HepG2 (cell line): ENCODE measurements around the gene GCLC. TPM values are rescaled to one million over a fixed set of nuclear protein-coding genes. Genes with fewer than 3 reads are reported as not detected.

Experiments used
- ATAC-seq: fragments of 200-7000 bp; cut with Tn5 transposase; 3 replicates; pipeline ENCODE4 v1.9.1; 2020; ENCODE audit warnings: mild to moderate bottlenecking, moderate library complexity
- BruUV-seq: library from RNA; stranded (reverse); fragments of 400-500 nt; replicated peaks from 2 replicates; lab custom pipeline; 2021; lab: Mats Ljungman, UMichigan
- CTCF ChIA-PET: fragments of 300-600 bp; formaldehyde crosslinking; extraction: SDS; loops from one replicate; lab custom pipeline; 2021; ENCODE audit warnings: low total read pairs, inconsistent platforms, low intra/inter-chr PET ratio; lab: Yijun Ruan, JAX
- POLR2A ChIA-PET: fragments of 350-600 bp; sonication (Branson Sonifier 250); formaldehyde crosslinking; loops from one replicate; lab custom pipeline; 2020; ENCODE audit warnings: antibody characterized with exemption, inconsistent platforms; lab: Yijun Ruan, JAX
- DNase-seq: peaks from one replicate; pipeline ENCODE4 v3.0.0-alpha.2; 2015; ENCODE audit warnings: low spot score
- FAIRE-seq: peaks from 3 replicates; lab custom pipeline; 2011; peaks lifted over from hg19 to GRCh38; lab: Jason Lieb, UNC
- H2AFZ ChIP-seq: one replicate; pipeline ENCODE4 v1.6.1; 2011; ENCODE audit warnings: low read length, inconsistent platforms
- H3K27ac ChIP-seq: fragments of 300-600 bp; 3 replicates; pipeline ENCODE4 v1.8.0; 2011; ENCODE audit warnings: mixed run types, mild to moderate bottlenecking, mixed read lengths, low read length, inconsistent platforms; ENCODE audit not compliant: insufficient read depth; ENCODE audit errors: extremely low read length
- H3K27me3 ChIP-seq, 2 experiments: fragments of 200-600 bp in 1 of 2; 2 replicates in 1 of 2; 3 replicates in 1 of 2; pipeline versions ENCODE4 v1.6.0 to v1.8.0; 2011; ENCODE audit warnings: low read length in 2 of 2, mild to moderate bottlenecking in 2 of 2, moderate library complexity in 2 of 2, inconsistent platforms in 1 of 2; ENCODE audit not compliant: insufficient read depth in 2 of 2, control insufficient read depth in 1 of 2
- H3K36me3 ChIP-seq, 2 experiments: fragments of 200-600 bp in 1 of 2; replicated peaks in 1 of 2; 2 replicates in 1 of 2; 3 replicates in 1 of 2; pipeline versions ENCODE4 v1.5.1 to v1.8.0; 2011; ENCODE audit warnings: low read length in 2 of 2, inconsistent platforms in 1 of 2; ENCODE audit not compliant: insufficient read depth in 2 of 2, control insufficient read depth in 1 of 2
- H3K4me1 ChIP-seq: 2 replicates; pipeline ENCODE4 v1.5.1; 2012; ENCODE audit warnings: low read length, inconsistent platforms; ENCODE audit not compliant: insufficient read depth
- H3K4me2 ChIP-seq: 2 replicates; pipeline ENCODE4 v1.6.0; 2011; ENCODE audit warnings: low read depth, low read length, inconsistent platforms
- H3K4me3 ChIP-seq, 3 experiments: fragments of 200-600 bp in 1 of 3; sonication (generic), shearing (Covaris generic) in 1 of 3; replicated peaks in 1 of 3; 2 replicates each; pipeline ENCODE4 v1.5.1; 2011 to 2016; ENCODE audit warnings: low read length in 3 of 3, inconsistent platforms in 2 of 3, low read depth in 2 of 3, mild to moderate bottlenecking in 2 of 3, control low read depth in 1 of 3, mixed read lengths in 1 of 3; ENCODE audit not compliant: insufficient read depth in 1 of 3
- H3K79me2 ChIP-seq: one replicate; pipeline ENCODE4 v1.6.1; 2011; ENCODE audit warnings: low read length, inconsistent platforms; ENCODE audit not compliant: insufficient read depth
- H3K9ac ChIP-seq: 2 replicates; pipeline ENCODE4 v1.6.0; 2011; ENCODE audit warnings: mild to moderate bottlenecking, low read depth, low read length, inconsistent platforms; ENCODE audit not compliant: insufficient read depth
- H3K9me3 ChIP-seq: 2 replicates; pipeline ENCODE4 v1.5.1; 2012; ENCODE audit warnings: mild to moderate bottlenecking, low read length
- H4K20me1 ChIP-seq: 2 replicates; pipeline ENCODE4 v1.6.0; 2011; ENCODE audit warnings: inconsistent platforms, mild to moderate bottlenecking, low read length, moderate library complexity; ENCODE audit not compliant: insufficient read depth
- CSRNP1 ChIP-seq: sonication (generic); formaldehyde crosslinking; IDR thresholded peaks from 2 replicates; pipeline ENCODE4 v1.8.1; 2023; ENCODE audit warnings: mild to moderate bottlenecking, missing genetic modification reagents
- KLF15 ChIP-seq: sonication (generic); formaldehyde crosslinking; IDR thresholded peaks from 2 replicates; pipeline ENCODE4 v1.8.1; 2023; ENCODE audit warnings: borderline replicate concordance, mild to moderate bottlenecking, inconsistent platforms, missing genetic modification reagents, mixed read lengths
- MBNL3 ChIP-seq: fragments of 250-450 bp; sonication (Bioruptor Pico); conservative IDR thresholded peaks from 2 replicates; pipeline ENCODE4 v1.8.0; 2022; ENCODE audit warnings: mild to moderate bottlenecking, inconsistent platforms
- MEF2D ChIP-seq: sonication (generic); formaldehyde crosslinking; IDR thresholded peaks from 2 replicates; pipeline ENCODE4 v1.5.1; 2020; ENCODE audit warnings: mild to moderate bottlenecking, missing genetic modification reagents
- MXD3 ChIP-seq: IDR thresholded peaks from 2 replicates; pipeline ENCODE4 v1.6.1; 2016; ENCODE audit warnings: mild to moderate bottlenecking, missing biosample characterization, missing genetic modification reagents
- NAIF1 ChIP-seq: sonication (generic); formaldehyde crosslinking; IDR thresholded peaks from 2 replicates; pipeline ENCODE4 v1.5.0; 2020; ENCODE audit warnings: mild to moderate bottlenecking, missing genetic modification reagents, borderline replicate concordance
- POLR2G ChIP-seq: fragments of 200-400 bp; formaldehyde crosslinking; IDR thresholded peaks from 2 replicates; pipeline ENCODE4 v1.6.1; 2018; ENCODE audit warnings: mild to moderate bottlenecking, low read depth, low read length, moderate library complexity
- SIX4 ChIP-seq: sonication (generic); formaldehyde crosslinking; IDR thresholded peaks from 2 replicates; pipeline ENCODE4 v1.4.0; 2020; ENCODE audit warnings: missing genetic modification reagents
- SPEN ChIP-seq: sonication (generic); formaldehyde crosslinking; IDR thresholded peaks from 2 replicates; pipeline ENCODE4 v1.5.1; 2020; ENCODE audit warnings: low read depth, mild to moderate bottlenecking, missing genetic modification reagents
- THRA ChIP-seq: sonication (generic); formaldehyde crosslinking; IDR thresholded peaks from 2 replicates; pipeline ENCODE4 v1.4.0; 2020; ENCODE audit warnings: missing genetic modification reagents, borderline replicate concordance
- ZFP1 ChIP-seq: IDR thresholded peaks from 2 replicates; pipeline ENCODE4 v1.6.1; 2016
- ZNF180 ChIP-seq: sonication (generic); formaldehyde crosslinking; IDR thresholded peaks from 2 replicates; pipeline ENCODE4 v1.4.0; 2020; ENCODE audit warnings: low read depth, missing genetic modification reagents, borderline replicate concordance
- ZNF329 ChIP-seq: sonication (generic); formaldehyde crosslinking; IDR thresholded peaks from 2 replicates; pipeline ENCODE4 v1.9.0; 2021; ENCODE audit warnings: low read depth, mild to moderate bottlenecking, missing genetic modification reagents
- ZNF432 ChIP-seq: sonication (generic); formaldehyde crosslinking; IDR thresholded peaks from 2 replicates; pipeline ENCODE4 v1.5.0; 2020; ENCODE audit warnings: missing genetic modification reagents, mild to moderate bottlenecking, borderline replicate concordance
- ZNF615 ChIP-seq: sonication (generic); formaldehyde crosslinking; IDR thresholded peaks from 2 replicates; pipeline ENCODE4 v1.5.0; 2020; ENCODE audit warnings: mild to moderate bottlenecking, missing genetic modification reagents, borderline replicate concordance
- ZNF816 ChIP-seq: sonication (generic); formaldehyde crosslinking; IDR thresholded peaks from 2 replicates; pipeline ENCODE4 v1.8.0; 2022; ENCODE audit warnings: missing genetic modification reagents, mild to moderate bottlenecking, borderline replicate concordance
- WGBS: methylation state at CpG from one replicate; pipeline ENCODE4 v1.1.6; 2017; ENCODE audit warnings: low lambda C conversion rate; 5-methylcytosine and 5-hydroxymethylcytosine counted together
- in situ Hi-C: cut with HindIII; loops from 2 replicates; pipeline ENCODE4 v1.10.0; 2017; ENCODE audit warnings: low pct_unique_long_range_greater_than_20kb; ENCODE audit not compliant: extremely low pct_ligation_motif_present
- intact Hi-C: fragments of 100-400 bp; cut with micrococcal nuclease; formaldehyde crosslinking; loops from one replicate; pipeline ENCODE4 v1.10.0; 2022; ENCODE audit not compliant: unreplicated experiment
- polyA plus RNA-seq, 8 experiments: library from polyadenylated mRNA; depleted of rRNA in 3 of 8; stranded (reverse) in 7 of 8; unstranded in 1 of 8; fragments of >200 nt; fragmentation: Illumina TruSeq in 4 of 8; extraction: Trizol in 4 of 8; gene quantifications; 2 replicates each; pipeline versions ENCODE4 v1.2.1 to v1.2.3, GENCODE V29; 2011 to 2016; ENCODE audit warnings: low read depth in 4 of 8, missing spikeins in 1 of 8, mixed read lengths in 1 of 8; ENCODE audit not compliant: insufficient read depth in 1 of 8
- total RNA-seq, 5 experiments: library from RNA; depleted of rRNA; stranded (reverse); fragments of >200 nt; fragmentation: Illumina TruSeq; extraction: Trizol; gene quantifications; 2 replicates each; pipeline ENCODE4 v1.2.3, GENCODE V29; 2016; ENCODE audit warnings: low read depth in 1 of 5
- TF ChIP-seq, protein P1 (sequence below): sonication (generic); formaldehyde crosslinking; IDR thresholded peaks from 2 replicates; pipeline ENCODE4 v1.5.0; 2020; ENCODE audit warnings: mild to moderate bottlenecking, low read depth, missing genetic modification reagents, borderline replicate concordance
- TF ChIP-seq, protein P2 (sequence below): sonication (generic); formaldehyde crosslinking; conservative IDR thresholded peaks from 2 replicates; pipeline ENCODE4 v1.4.0; 2020; ENCODE audit warnings: missing genetic modification reagents

The GCLC gene
- total and polyA plus RNA-seq, 2 of the 13 experiments (the other 11 are each of a cell fraction or from before 2014, with no cell fraction given) = 35.3 to 84.6 TPM

- Histone ChIP-seq H4K20me1 (no peaks in the 10 kb centered on the region), H3K27ac (no peak overlapping the region), H2AFZ (no peak overlapping the region), H3K4me1 (no peaks in the 10 kb centered on the region), H3K4me3 (no peak overlapping the region), H3K4me2 (no peak overlapping the region), H3K9me3 (no peaks in the 10 kb centered on the region), H3K27me3 (peaks cover 0 to 5% of the 10 kb centered on the region in 2 experiments; a peak in 2 of 5 replicates), H3K9ac (no peak overlapping the region), H3K79me2 (no peaks in the 10 kb centered on the region), H3K36me3 (no peaks in the 10 kb centered on the region)
- DNase-seq (no peak), ATAC-seq (peak; percentile 31; the same call in 2 of the 3 replicates), FAIRE-seq (no peak)
- TF ChIP-seq ZNF615 (CRISPR knock-in tag) (no peak), SPEN (CRISPR knock-in tag) (no peak), MEF2D (CRISPR knock-in tag) (no peak), THRA (no peak), SIX4 (no peak), MBNL3 (no peak), ZNF432 (CRISPR knock-in tag) (no peak), ZFP1 (no peak), KLF15 (no peak), POLR2G (no peak), ZNF816 (CRISPR knock-in tag) (no peak), NAIF1 (CRISPR knock-in tag) (no peak), ZNF329 (CRISPR knock-in tag) (no peak), CSRNP1 (no peak), ZNF180 (CRISPR knock-in tag) (no peak), MXD3 (CRISPR knock-in tag) (no peak)
- TF ChIP-seq, protein P1, sequence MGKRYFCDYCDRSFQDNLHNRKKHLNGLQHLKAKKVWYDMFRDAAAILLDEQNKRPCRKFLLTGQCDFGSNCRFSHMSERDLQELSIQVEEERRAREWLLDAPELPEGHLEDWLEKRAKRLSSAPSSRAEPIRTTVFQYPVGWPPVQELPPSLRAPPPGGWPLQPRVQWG (CRISPR knock-in tag) = no peak
- TF ChIP-seq, protein P2, sequence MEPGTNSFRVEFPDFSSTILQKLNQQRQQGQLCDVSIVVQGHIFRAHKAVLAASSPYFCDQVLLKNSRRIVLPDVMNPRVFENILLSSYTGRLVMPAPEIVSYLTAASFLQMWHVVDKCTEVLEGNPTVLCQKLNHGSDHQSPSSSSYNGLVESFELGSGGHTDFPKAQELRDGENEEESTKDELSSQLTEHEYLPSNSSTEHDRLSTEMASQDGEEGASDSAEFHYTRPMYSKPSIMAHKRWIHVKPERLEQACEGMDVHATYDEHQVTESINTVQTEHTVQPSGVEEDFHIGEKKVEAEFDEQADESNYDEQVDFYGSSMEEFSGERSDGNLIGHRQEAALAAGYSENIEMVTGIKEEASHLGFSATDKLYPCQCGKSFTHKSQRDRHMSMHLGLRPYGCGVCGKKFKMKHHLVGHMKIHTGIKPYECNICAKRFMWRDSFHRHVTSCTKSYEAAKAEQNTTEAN (CRISPR knock-in tag) = no peak
- intact Hi-C loops (no loop called here), in situ Hi-C loops (no loop called here)
- WGBS = 86% methylated on average over 2 of the region's 2 CpGs
- BruUV-seq = no TSS peak
- CTCF ChIA-PET = no interaction called here
- POLR2A ChIA-PET = no interaction called here
These were observed 70.9 kb downstream of the GCLC start for GRCh38 chr6:53474010-53474409.
